HepG2 (cell line): ENCODE results near the gene RAB17.

Experiments
- CREB1 ChIP-seq, 2 experiments: fragments of 450-650 bp in 1 of 2; IDR thresholded peaks; 2 replicates each; pipeline ENCODE4 v1.6.1; 2016 to 2017; ENCODE audit warnings: control low read depth in 1 of 2, mild to moderate bottlenecking in 1 of 2, missing compliant biosample characterization in 1 of 2, missing genetic modification characterization in 1 of 2
- FIP1L1 ChIP-seq: fragments of 200-400 bp; formaldehyde crosslinking; IDR thresholded peaks from 2 replicates; pipeline ENCODE4 v1.6.1; 2018; ENCODE audit warnings: low read depth, mild to moderate bottlenecking, low read length, moderate library complexity, borderline replicate concordance; ENCODE audit not compliant: insufficient read depth
- FOSL1 ChIP-seq: sonication (generic); formaldehyde crosslinking; IDR thresholded peaks from 2 replicates; pipeline ENCODE4 v1.9.0; 2021; ENCODE audit warnings: missing genetic modification reagents, borderline replicate concordance
- NCOA1 ChIP-seq: sonication (generic); formaldehyde crosslinking; IDR thresholded peaks from 2 replicates; pipeline ENCODE4 v1.9.0; 2021; ENCODE audit warnings: missing genetic modification reagents
- NFIC ChIP-seq: IDR thresholded peaks from 2 replicates; pipeline ENCODE4 v1.6.1; 2012; ENCODE audit warnings: mild to moderate bottlenecking, low read length, inconsistent platforms
- RBM22 ChIP-seq: fragments of 200-400 bp; formaldehyde crosslinking; optimal IDR thresholded peaks from 2 replicates; pipeline ENCODE3; 2017; ENCODE audit warnings: mild to moderate bottlenecking, low read length, moderate library complexity
- TBP ChIP-seq: sonication (generic); formaldehyde crosslinking; IDR thresholded peaks from 2 replicates; pipeline ENCODE4 v1.5.0; 2020; ENCODE audit warnings: missing genetic modification reagents
- TCF7 ChIP-seq: sonication (generic); IDR thresholded peaks from 2 replicates; pipeline ENCODE4 v1.6.1; 2016; ENCODE audit warnings: antibody characterized with exemption, low read depth
- ZBTB7A ChIP-seq: sonication (generic); formaldehyde crosslinking; IDR thresholded peaks from 2 replicates; pipeline ENCODE4 v1.8.0; 2022; ENCODE audit warnings: mild to moderate bottlenecking, missing genetic modification reagents
- ZNF672 ChIP-seq: sonication (generic); formaldehyde crosslinking; IDR thresholded peaks from 2 replicates; pipeline ENCODE4 v1.8.1; 2022; ENCODE audit warnings: missing genetic modification reagents
- TF ChIP-seq, protein P1 (sequence below): sonication (generic); formaldehyde crosslinking; IDR thresholded peaks from 2 replicates; pipeline ENCODE4 v1.8.1; 2023; ENCODE audit warnings: mild to moderate bottlenecking, missing genetic modification reagents
- TF ChIP-seq, protein P2 (sequence below): sonication (generic); formaldehyde crosslinking; IDR thresholded peaks from 2 replicates; pipeline ENCODE4 v1.8.0; 2022; ENCODE audit warnings: mild to moderate bottlenecking, missing genetic modification reagents, borderline replicate concordance
- TF ChIP-seq, protein P3 (sequence below): sonication (generic); formaldehyde crosslinking; IDR thresholded peaks from 2 replicates; pipeline ENCODE4 v1.5.0; 2020; ENCODE audit warnings: mild to moderate bottlenecking, missing genetic modification reagents, moderate library complexity

DNA sequence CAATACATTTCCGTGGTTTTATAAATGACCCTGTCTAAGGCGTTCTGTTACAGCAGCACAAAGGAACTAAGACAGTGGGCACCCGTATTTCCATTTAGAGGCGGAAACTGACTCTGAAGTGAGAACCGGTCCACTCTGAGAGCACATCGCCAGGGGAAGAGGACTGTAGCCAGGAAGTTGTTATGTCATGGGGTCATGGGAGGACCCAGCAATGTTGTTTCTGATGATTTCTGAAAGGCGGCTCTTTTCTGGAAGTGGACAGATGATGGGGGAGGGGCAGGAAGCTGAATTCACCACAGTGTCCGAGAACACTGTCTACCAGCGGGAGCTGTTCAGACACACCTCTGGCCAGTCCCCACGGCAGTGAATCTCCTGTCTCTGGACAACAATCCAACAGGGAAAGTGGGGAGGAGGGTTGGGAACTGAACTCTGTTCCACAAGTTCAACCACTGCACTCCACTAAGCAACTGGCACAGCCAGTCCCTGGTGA lies 34.7 kb upstream of the RAB17 start:
- TF ChIP-seq TBP (CRISPR knock-in tag) (0 out of 2 replicates have a peak, but pooled peaks have one; percentile 56), ZBTB7A (CRISPR knock-in tag) (no peak), TCF7 (no peak), FIP1L1 (no peak), ZNF672 (CRISPR knock-in tag) (no peak), FOSL1 (CRISPR knock-in tag) (no peak), NFIC (no peak), CREB1 (IDR thresholded peaks at IDR 0.05) (no peak), CREB1 (CRISPR knock-in tag; IDR thresholded peaks at IDR 0.05) (no peak), NCOA1 (CRISPR knock-in tag) (no peak), RBM22 (no peak)
- TF ChIP-seq, protein P1, sequence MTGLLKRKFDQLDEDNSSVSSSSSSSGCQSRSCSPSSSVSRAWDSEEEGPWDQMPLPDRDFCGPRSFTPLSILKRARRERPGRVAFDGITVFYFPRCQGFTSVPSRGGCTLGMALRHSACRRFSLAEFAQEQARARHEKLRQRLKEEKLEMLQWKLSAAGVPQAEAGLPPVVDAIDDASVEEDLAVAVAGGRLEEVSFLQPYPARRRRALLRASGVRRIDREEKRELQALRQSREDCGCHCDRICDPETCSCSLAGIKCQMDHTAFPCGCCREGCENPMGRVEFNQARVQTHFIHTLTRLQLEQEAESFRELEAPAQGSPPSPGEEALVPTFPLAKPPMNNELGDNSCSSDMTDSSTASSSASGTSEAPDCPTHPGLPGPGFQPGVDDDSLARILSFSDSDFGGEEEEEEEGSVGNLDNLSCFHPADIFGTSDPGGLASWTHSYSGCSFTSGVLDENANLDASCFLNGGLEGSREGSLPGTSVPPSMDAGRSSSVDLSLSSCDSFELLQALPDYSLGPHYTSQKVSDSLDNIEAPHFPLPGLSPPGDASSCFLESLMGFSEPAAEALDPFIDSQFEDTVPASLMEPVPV (CRISPR knock-in tag), result no peak
- TF ChIP-seq, protein P2, sequence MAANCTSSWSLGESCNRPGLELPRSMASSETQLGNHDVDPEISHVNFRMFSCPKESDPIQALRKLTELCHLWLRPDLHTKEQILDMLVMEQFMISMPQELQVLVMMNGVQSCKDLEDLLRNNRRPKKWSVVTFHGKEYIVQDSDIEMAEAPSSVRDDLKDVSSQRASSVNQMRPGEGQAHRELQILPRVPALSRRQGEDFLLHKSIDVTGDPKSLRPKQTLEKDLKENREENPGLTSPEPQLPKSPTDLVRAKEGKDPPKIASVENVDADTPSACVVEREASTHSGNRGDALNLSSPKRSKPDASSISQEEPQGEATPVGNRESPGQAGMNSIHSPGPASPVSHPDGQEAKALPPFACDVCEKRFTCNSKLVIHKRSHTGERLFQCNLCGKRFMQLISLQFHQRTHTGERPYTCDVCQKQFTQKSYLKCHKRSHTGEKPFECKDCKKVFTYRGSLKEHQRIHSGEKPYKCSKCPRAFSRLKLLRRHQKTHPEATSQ (CRISPR knock-in tag), result no peak
- TF ChIP-seq, protein P3, sequence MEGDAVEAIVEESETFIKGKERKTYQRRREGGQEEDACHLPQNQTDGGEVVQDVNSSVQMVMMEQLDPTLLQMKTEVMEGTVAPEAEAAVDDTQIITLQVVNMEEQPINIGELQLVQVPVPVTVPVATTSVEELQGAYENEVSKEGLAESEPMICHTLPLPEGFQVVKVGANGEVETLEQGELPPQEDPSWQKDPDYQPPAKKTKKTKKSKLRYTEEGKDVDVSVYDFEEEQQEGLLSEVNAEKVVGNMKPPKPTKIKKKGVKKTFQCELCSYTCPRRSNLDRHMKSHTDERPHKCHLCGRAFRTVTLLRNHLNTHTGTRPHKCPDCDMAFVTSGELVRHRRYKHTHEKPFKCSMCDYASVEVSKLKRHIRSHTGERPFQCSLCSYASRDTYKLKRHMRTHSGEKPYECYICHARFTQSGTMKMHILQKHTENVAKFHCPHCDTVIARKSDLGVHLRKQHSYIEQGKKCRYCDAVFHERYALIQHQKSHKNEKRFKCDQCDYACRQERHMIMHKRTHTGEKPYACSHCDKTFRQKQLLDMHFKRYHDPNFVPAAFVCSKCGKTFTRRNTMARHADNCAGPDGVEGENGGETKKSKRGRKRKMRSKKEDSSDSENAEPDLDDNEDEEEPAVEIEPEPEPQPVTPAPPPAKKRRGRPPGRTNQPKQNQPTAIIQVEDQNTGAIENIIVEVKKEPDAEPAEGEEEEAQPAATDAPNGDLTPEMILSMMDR (CRISPR knock-in tag), result no peak
